ENCODE measurements around the gene MACROD2. TPM values are rescaled to one million over a fixed set of nuclear protein-coding genes. Genes with fewer than 3 reads are reported as not detected.

Gene MACROD2
- total RNA-seq, 4 donors from 2014 or later, result 12.6 to 60.3 (median 18.9) TPM

- no peaks in the 10 kb centered on the region for H3K4me1 ChIP-seq
- H3K9me3 ChIP-seq, result no peaks in the 10 kb centered on the region
- no peak overlapping the region for H3K27ac ChIP-seq
- H3K4me3 ChIP-seq, result no peak overlapping the region
- H3K36me3 ChIP-seq, result no peaks in the 10 kb centered on the region
- TF ChIP-seq, protein P1, sequence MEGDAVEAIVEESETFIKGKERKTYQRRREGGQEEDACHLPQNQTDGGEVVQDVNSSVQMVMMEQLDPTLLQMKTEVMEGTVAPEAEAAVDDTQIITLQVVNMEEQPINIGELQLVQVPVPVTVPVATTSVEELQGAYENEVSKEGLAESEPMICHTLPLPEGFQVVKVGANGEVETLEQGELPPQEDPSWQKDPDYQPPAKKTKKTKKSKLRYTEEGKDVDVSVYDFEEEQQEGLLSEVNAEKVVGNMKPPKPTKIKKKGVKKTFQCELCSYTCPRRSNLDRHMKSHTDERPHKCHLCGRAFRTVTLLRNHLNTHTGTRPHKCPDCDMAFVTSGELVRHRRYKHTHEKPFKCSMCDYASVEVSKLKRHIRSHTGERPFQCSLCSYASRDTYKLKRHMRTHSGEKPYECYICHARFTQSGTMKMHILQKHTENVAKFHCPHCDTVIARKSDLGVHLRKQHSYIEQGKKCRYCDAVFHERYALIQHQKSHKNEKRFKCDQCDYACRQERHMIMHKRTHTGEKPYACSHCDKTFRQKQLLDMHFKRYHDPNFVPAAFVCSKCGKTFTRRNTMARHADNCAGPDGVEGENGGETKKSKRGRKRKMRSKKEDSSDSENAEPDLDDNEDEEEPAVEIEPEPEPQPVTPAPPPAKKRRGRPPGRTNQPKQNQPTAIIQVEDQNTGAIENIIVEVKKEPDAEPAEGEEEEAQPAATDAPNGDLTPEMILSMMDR (IDR thresholded peaks at IDR 0.05), result no peak
- no peak for TF ChIP-seq POLR2A (IDR thresholded peaks at IDR 0.05)
- no peak for TF ChIP-seq POLR2AphosphoS5 (IDR thresholded peaks at IDR 0.05)
- TF ChIP-seq EP300 (IDR thresholded peaks at IDR 0.05), result no peak
- H3K27me3 ChIP-seq, result no peaks in the 10 kb centered on the region
- DNase-seq (ENCODE audit: low spot score in 2 of 2), result no peak
Measured at GRCh38 chr20:15863735-15864134, 1868.4 kb downstream of the MACROD2 start.

DNA sequence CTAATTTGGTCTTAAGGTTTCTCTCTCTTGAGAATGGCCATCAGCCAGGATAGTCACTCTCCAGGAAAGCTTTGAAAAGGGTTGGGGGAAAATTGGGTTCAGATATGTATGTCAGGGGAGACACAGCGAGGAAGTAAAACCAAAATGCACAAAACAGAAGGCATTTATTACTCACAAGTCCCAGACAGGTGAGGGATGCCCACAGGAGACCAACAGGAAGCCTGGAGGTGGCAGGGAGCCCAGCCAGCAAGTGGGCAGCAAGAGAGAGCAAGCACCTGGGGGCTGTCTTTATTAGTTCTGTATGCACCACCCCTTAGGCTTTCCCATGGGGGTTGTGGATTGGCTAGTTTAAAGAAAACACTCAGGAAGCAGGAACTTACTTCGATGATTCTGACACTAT, 1870.2 kb downstream of the MACROD2 start:
- Histone ChIP-seq H3K27ac (no peak overlapping the region), H3K36me3 (no peaks in the 10 kb centered on the region), H3K4me3 (no peak overlapping the region), H3K9me3 (no peaks in the 10 kb centered on the region), H3K27me3 (no peaks in the 10 kb centered on the region), H3K4me1 (no peaks in the 10 kb centered on the region)
- no peak for DNase-seq (ENCODE audit: low spot score in 2 of 2)
- WGBS, result 95% methylated on average over 2 of the region's 2 CpGs
- TF ChIP-seq POLR2A (IDR thresholded peaks at IDR 0.05), result no peak
- TF ChIP-seq EP300 (IDR thresholded peaks at IDR 0.05), result no peak
- TF ChIP-seq, protein P1 (IDR thresholded peaks at IDR 0.05), result no peak
- TF ChIP-seq POLR2AphosphoS5 (IDR thresholded peaks at IDR 0.05), result no peak

GRCh38 chr20:15866916-15867730, 1871.8 kb downstream of the MACROD2 start:
- TF ChIP-seq, protein P1 (IDR thresholded peaks at IDR 0.05), result no peak
- no peak overlapping the region for H3K4me3 ChIP-seq
- H3K4me1 ChIP-seq, result no peaks in the 10 kb centered on the region
- no peak for DNase-seq (ENCODE audit: low spot score in 2 of 2)
- no peaks in the 10 kb centered on the region for H3K9me3 ChIP-seq
- WGBS, result 71% methylated on average over 5 of the region's 5 CpGs
- no peaks in the 10 kb centered on the region for H3K27me3 ChIP-seq
- no peaks in the 10 kb centered on the region for H3K36me3 ChIP-seq
- no peak overlapping the region for H3K27ac ChIP-seq

- Histone ChIP-seq H3K4me1 (no peaks in the 10 kb centered on the region), H3K9me3 (no peaks in the 10 kb centered on the region), H3K27me3 (no peaks in the 10 kb centered on the region), H3K4me3 (no peak overlapping the region), H3K36me3 (no peaks in the 10 kb centered on the region), H3K27ac (no peak overlapping the region)
- 93% methylated on average over 4 of the region's 4 CpGs for WGBS
- DNase-seq (ENCODE audit: low spot score in 2 of 2), result no peak
- TF ChIP-seq EP300 (IDR thresholded peaks at IDR 0.05), result no peak
- no peak for TF ChIP-seq POLR2AphosphoS5 (IDR thresholded peaks at IDR 0.05)
- no peak for TF ChIP-seq POLR2A (IDR thresholded peaks at IDR 0.05)
- TF ChIP-seq, protein P1 (IDR thresholded peaks at IDR 0.05), result no peak
Measured at GRCh38 chr20:15867899-15868298, 1872.6 kb downstream of the MACROD2 start.

DNA sequence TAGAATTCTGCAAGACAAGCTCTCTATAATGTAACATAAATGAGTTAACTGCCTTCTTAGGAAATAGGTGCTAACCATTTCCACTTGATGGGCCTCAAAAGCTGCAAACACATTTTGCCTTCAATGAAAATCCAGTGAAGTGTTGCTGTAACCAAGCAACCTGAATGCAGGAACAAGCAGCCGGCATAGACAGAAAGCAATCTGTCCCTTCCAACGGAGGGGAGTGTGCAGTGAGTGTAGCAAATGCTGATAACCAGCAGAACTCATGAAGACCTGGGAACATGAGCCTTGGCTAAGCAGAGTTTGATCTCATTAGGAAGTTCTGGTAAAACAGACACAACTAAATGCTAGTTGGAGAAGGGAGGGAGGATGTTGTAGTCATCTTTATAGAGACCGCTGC, 1880.1 kb downstream of the MACROD2 start:
- H3K4me1 ChIP-seq, result no peaks in the 10 kb centered on the region
- WGBS, result 69% methylated on average over 3 of the region's 3 CpGs
- no peak overlapping the region for H3K27ac ChIP-seq
- TF ChIP-seq POLR2AphosphoS5 (IDR thresholded peaks at IDR 0.05) (no peak), POLR2A (IDR thresholded peaks at IDR 0.05) (no peak), EP300 (IDR thresholded peaks at IDR 0.05) (no peak)
- TF ChIP-seq, protein P1 (IDR thresholded peaks at IDR 0.05), result no peak
- no peak for DNase-seq (ENCODE audit: low spot score in 2 of 2)
- no peaks in the 10 kb centered on the region for H3K9me3 ChIP-seq
- no peaks in the 10 kb centered on the region for H3K36me3 ChIP-seq
- H3K27me3 ChIP-seq, result no peaks in the 10 kb centered on the region
- H3K4me3 ChIP-seq, result no peak overlapping the region

All from suprapubic skin (tissue), 4 donors.